Central memory CD8-positive, alpha-beta T cell (primary cell): ENCODE results near the gene MRPL55.

Source experiments
- ATAC-seq: fragments of 150-1000 bp; cut with Tn5 transposase; replicated peaks from 2 replicates; pipeline ENCODE4 v1.10.0; 2022; ENCODE audit warnings: mild to moderate bottlenecking, moderate FRiP score, moderate number of reproducible peaks; ENCODE audit not compliant: poor library complexity, severe bottlenecking; ENCODE audit errors: extremely low read depth
- DNase-seq, 2 donors: peaks; one replicate each; pipeline ENCODE4 v3.0.0; 2021; ENCODE audit warnings: low spot score in 2 of 2
- H3K27ac Mint-ChIP-seq: one replicate; pipeline ENCODE4 v1.8.0; 2022; ENCODE audit warnings: low read depth, mild to moderate bottlenecking, moderate library complexity, mixed read lengths
- H3K27me3 Mint-ChIP-seq: one replicate; pipeline ENCODE4 v1.8.0; 2022; ENCODE audit warnings: mixed read lengths
- H3K36me3 Mint-ChIP-seq: one replicate; pipeline ENCODE4 v1.8.0; 2022; ENCODE audit warnings: mild to moderate bottlenecking, moderate library complexity, mixed read lengths; ENCODE audit not compliant: insufficient read depth
- H3K4me1 Mint-ChIP-seq: one replicate; pipeline ENCODE4 v1.8.0; 2022; ENCODE audit warnings: mixed read lengths
- H3K4me3 Mint-ChIP-seq: one replicate; pipeline ENCODE4 v1.8.0; 2022; ENCODE audit warnings: mild to moderate bottlenecking, moderate library complexity, mixed read lengths
- H3K9me3 Mint-ChIP-seq: one replicate; pipeline ENCODE4 v1.8.0; 2022; ENCODE audit warnings: mixed read lengths

MRPL55 gene

DNA sequence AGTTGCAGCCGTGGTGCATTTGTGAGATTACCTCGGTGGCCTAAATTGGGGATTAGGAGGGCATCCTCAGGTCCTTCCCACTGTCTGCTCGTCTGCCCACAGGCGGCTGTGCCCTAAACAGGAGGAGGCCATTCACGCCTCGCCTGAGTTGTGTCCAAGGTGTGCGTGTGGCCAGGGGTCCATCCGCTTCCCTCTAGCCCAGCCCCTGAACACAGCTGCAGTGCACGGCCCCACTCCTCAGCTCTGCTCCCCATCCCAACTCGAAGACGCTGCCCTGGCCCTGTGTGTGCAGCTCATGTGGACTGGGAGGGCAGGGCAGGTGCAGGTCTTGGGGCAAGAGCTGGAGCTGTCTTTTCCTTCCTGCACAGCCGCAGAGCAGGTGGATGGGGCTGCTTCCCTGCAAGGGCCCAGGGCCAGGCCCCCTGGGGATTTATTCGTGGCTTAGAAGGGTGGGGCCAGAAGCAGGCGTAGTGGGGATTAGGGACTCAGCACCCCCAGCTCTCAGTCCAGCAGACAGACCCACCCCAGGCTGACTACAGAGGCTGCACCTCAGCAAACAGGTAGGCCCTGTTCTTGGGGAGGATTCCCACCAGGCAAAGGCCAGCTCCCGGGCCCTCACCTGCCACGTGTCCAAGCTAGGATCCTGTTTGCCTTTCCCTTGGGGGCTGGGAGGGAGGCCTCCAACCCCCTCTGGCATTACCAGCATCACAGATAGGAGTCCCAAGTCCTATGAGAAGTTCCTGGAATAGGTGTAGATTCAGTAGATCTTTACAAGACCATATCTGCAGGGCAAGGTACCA lies 35.3 kb upstream of the MRPL55 start:
- ATAC-seq, result no peak
- DNase-seq, result no peak
- Mint-ChIP-seq H3K4me3 (peak overlapping the region; percentile 96), H3K9me3 (no peaks in the 10 kb centered on the region), H3K27ac (peak overlapping the region; percentile 93), H3K4me1 (peaks cover 32% of the 10 kb centered on the region), H3K27me3 (no peaks in the 10 kb centered on the region), H3K36me3 (peaks cover 46% of the 10 kb centered on the region)

DNA sequence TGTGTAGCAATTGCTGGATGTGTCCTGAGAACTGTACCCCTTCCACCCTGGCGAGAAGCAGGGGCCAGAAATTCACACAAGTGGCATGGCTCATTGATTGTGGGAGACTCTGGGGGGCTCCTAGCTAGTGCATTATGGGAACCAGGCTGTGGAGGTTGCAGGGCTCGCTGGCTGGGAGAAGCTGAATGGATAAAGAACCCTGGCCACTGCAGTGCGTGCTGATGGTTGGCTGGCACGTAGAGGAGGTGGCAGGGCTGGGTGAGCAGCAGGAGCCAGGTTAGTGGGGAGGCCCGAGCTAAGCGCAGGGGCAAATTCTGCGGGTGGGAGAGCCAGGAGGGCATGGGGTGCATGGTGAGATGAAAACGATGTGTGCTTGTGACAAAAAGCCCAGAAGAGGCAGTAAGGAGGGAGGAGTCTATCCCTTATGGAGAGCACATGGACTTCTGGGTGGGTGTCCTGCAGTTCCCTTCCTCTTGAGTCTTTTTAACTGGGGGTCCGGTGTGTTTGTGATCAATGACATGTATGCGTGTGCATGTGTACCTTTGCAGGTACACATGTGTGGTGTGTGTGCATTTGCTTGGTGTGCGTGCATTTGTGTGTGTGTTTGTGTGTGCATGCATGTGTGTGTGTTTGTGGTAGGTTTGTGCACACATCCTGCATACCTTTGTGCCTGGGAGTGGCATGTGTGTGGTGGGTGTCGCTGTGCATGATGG lies 34.5 kb upstream of the MRPL55 start:
- H3K4me1 Mint-ChIP-seq, result peaks cover 32% of the 10 kb centered on the region

GRCh38 chr1:228142701-228143136 lies 33.6 kb upstream of the MRPL55 start:
- H3K27ac Mint-ChIP-seq, result peak overlapping the region; percentile 93
- H3K27me3 Mint-ChIP-seq, result no peaks in the 10 kb centered on the region
- ATAC-seq (no peak), DNase-seq (peak in 1 of 2 donors; percentile 12)
- peak overlapping the region; percentile 96 for H3K4me3 Mint-ChIP-seq
- peaks cover 33% of the 10 kb centered on the region for H3K4me1 Mint-ChIP-seq
- no peaks in the 10 kb centered on the region for H3K9me3 Mint-ChIP-seq
- peaks cover 36% of the 10 kb centered on the region for H3K36me3 Mint-ChIP-seq

More for the DNA sequence above, 34.5 kb upstream of the MRPL55 start:
- ATAC-seq (no peak), DNase-seq (peak in 1 of 2 donors; percentile 12)
- Mint-ChIP-seq H3K27ac (peak overlapping the region; percentile 93), H3K27me3 (no peaks in the 10 kb centered on the region), H3K9me3 (no peaks in the 10 kb centered on the region), H3K36me3 (peaks cover 41% of the 10 kb centered on the region), H3K4me3 (peak overlapping the region; percentile 96)

- Mint-ChIP-seq H3K27ac (peak overlapping the region; percentile 93), H3K36me3 (peaks cover 36% of the 10 kb centered on the region), H3K9me3 (no peaks in the 10 kb centered on the region), H3K27me3 (no peaks in the 10 kb centered on the region), H3K4me1 (peaks cover 38% of the 10 kb centered on the region), H3K4me3 (peak overlapping the region; percentile 96)
- ATAC-seq (no peak), DNase-seq (peak in 1 of 2 donors; percentile 13)
Observed at GRCh38 chr1:228142155-228142691, 33.1 kb upstream of the MRPL55 start.

GRCh38 chr1:228141226-228142044 lies 32.3 kb upstream of the MRPL55 start:
- ATAC-seq, result no peak
- Mint-ChIP-seq H3K27ac (peak overlapping the region; percentile 93), H3K9me3 (no peaks in the 10 kb centered on the region), H3K4me3 (peak overlapping the region; percentile 96), H3K36me3 (peaks cover 36% of the 10 kb centered on the region), H3K27me3 (no peaks in the 10 kb centered on the region), H3K4me1 (peaks cover 46% of the 10 kb centered on the region)
- peak in 1 of 2 donors; percentile 13 for DNase-seq

GRCh38 chr1:228140724-228141225 lies 31.7 kb upstream of the MRPL55 start:
- peaks cover 52% of the 10 kb centered on the region for H3K4me1 Mint-ChIP-seq
- H3K36me3 Mint-ChIP-seq, result peaks cover 34% of the 10 kb centered on the region
- no peaks in the 10 kb centered on the region for H3K27me3 Mint-ChIP-seq
- H3K4me3 Mint-ChIP-seq, result peak overlapping the region; percentile 96
- ATAC-seq, result no peak
- DNase-seq, result peak in 1 of 2 donors; percentile 15
- no peaks in the 10 kb centered on the region for H3K9me3 Mint-ChIP-seq
- H3K27ac Mint-ChIP-seq, result peak overlapping the region; percentile 93

- no peaks in the 10 kb centered on the region for H3K9me3 Mint-ChIP-seq
- H3K4me3 Mint-ChIP-seq, result peak within 1 kb of the TSS; percentile 96
- peak; percentile 99 to 100 for DNase-seq
- H3K4me1 Mint-ChIP-seq, result peaks cover 54% of the 10 kb centered on the region
- peaks cover 34% of the 10 kb centered on the region for H3K36me3 Mint-ChIP-seq
- H3K27me3 Mint-ChIP-seq, result no peaks in the 10 kb centered on the region
- peak; percentile 84 for ATAC-seq
- peak within 1 kb of the TSS; percentile 93 for H3K27ac Mint-ChIP-seq
Observed at GRCh38 chr1:228139931-228140723, 31.0 kb upstream of the MRPL55 start, which contains the start of gene GUK1. GUK1 (plus strand) TSS chr1:228140279; CDS start chr1:228140303, 24 bp downstream.

DNA sequence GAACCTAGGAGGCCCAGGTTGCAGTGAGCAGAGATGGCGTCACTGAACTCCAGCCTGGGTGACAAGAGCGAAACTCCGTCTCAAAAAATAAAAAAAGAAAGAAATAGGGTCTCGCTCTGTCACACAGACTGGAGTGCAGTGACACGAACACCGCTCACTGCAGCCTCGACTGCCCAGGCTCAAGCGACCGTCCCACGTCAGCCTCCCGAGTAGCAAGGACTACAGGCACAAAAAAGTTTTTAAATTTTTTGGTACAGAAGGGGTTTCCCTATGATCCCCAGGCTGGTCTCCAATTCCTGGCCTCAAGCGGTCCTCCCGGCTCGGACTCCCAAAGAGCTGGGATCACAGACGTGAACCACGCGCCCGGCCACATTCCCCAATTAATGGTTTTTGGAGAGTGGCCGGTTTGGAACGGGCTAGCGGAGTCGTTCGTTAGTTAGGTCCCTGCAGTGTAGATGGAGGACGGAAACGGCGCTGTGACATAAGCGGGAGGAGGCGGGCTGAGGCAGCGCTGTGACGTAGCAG lies 30.4 kb upstream of the MRPL55 start:
- Mint-ChIP-seq H3K4me1 (peaks cover 48% of the 10 kb centered on the region), H3K9me3 (no peaks in the 10 kb centered on the region), H3K27ac (peak overlapping the region; percentile 93), H3K4me3 (peak overlapping the region; percentile 96), H3K36me3 (peaks cover 31% of the 10 kb centered on the region), H3K27me3 (no peaks in the 10 kb centered on the region)
- DNase-seq, result no peak
- ATAC-seq, result no peak

DNA sequence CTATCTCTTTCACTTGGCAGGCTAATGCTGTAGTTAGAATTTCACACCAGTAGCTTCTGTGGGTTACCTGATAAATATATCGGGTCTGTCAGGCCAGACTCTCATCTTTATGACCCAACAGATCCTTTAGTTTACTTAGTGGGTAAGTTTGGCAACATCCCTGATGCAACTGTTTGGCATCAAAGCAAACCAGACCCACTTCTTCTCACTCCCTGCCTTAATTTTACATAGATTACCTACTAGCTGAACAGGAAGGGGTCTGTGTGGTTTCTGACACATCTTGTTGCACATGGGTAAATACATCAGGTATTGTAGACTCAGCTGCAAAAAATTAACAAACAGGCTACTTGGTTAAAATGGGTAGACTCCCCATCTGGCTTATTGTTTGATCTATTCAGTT lies 27.8 kb upstream of the MRPL55 start:
- H3K27me3 Mint-ChIP-seq, result no peaks in the 10 kb centered on the region
- H3K4me3 Mint-ChIP-seq, result peak overlapping the region; percentile 21
- peak in 1 of 2 donors; percentile 44 for DNase-seq
- H3K4me1 Mint-ChIP-seq, result peaks cover 22% of the 10 kb centered on the region
- peak; percentile 16 for ATAC-seq
- H3K36me3 Mint-ChIP-seq, result peaks cover 19% of the 10 kb centered on the region
- peak overlapping the region; percentile 72 for H3K27ac Mint-ChIP-seq
- no peaks in the 10 kb centered on the region for H3K9me3 Mint-ChIP-seq

GRCh38 chr1:228134591-228134990 lies 25.5 kb upstream of the MRPL55 start:
- H3K9me3 Mint-ChIP-seq, result no peaks in the 10 kb centered on the region
- no peak overlapping the region for H3K4me3 Mint-ChIP-seq
- H3K27ac Mint-ChIP-seq, result no peak overlapping the region
- H3K4me1 Mint-ChIP-seq, result peaks cover 22% of the 10 kb centered on the region
- H3K27me3 Mint-ChIP-seq, result no peaks in the 10 kb centered on the region
- H3K36me3 Mint-ChIP-seq, result peaks cover 5% of the 10 kb centered on the region
- DNase-seq (no peak), ATAC-seq (no peak)

DNA sequence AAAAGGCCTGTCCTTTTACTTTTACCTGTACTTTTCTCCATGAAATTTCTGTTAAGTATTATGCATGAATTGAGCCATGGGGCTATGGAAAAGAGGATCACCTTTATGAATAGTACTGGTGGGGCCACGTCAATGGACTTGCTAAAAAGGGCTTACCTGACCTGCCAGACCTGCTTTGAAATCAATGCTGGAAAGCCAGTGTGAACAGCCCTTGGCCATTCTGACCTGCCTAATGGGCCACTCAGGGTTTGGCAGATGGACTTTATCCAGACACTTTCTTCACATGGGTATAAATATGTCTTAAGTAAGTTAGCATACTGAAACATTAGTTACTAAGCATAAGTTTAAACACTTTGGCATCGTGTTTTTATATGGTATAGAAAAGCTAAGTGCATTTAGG lies 22.7 kb upstream of the MRPL55 start:
- no peak for ATAC-seq
- Mint-ChIP-seq H3K4me3 (no peak overlapping the region), H3K9me3 (no peaks in the 10 kb centered on the region), H3K36me3 (peaks cover 4% of the 10 kb centered on the region), H3K4me1 (peaks cover 11% of the 10 kb centered on the region), H3K27me3 (no peaks in the 10 kb centered on the region), H3K27ac (no peak overlapping the region)
- no peak for DNase-seq
